Activated CD8-positive, alpha-beta memory T cell treated with anti-CD3 and anti-CD28 coated beads for 4 hours (primary cell): Measurements from ENCODE around the gene MRPL48.

ENCODE experiments used
- DNase-seq, 2 donors: peaks; one replicate each; pipeline ENCODE4 v3.0.0-alpha.2; 2020; ENCODE audit warnings: low read depth in 2 of 2

The MRPL48 gene

DNA sequence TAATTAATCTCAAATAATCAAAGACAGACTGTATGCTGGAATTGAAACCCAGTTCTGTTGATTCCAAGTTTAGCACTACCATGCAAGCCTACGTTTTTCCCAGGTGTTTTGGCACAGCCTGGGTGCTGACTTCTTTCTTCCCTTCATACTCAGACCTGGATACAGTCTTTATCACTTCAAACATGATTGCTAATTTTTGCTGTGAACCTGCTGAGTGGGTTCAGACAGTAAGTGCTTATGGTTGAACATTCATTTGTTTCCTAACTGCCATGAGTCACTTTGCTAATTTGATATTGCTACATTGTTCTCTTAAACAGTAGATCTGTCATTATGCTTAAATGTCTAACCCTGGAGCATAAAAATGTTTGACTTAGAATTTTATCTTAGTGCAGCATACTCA, 101.3 kb downstream of the MRPL48 start:
- DNase-seq: no peak

DNA sequence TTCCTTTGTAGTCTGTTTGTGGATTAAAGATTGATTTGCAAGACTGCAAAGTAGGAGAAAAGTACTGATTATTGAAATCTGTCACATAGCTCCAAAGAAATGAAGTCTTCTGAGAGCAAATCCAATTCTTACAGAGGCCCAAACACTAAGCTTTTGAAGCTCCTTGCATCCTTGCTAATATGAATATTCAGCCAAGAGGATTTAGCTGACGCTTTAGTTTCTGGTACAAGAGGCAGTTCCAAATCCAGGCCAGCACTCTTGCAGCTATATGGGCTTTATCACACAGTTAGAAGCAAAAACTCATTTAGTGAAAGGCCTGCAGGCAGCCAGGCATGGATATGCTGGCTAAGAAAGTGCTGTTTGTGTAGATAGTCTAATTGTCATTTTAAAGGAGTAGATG, 101.9 kb downstream of the MRPL48 start:
- no peak for DNase-seq

DNA sequence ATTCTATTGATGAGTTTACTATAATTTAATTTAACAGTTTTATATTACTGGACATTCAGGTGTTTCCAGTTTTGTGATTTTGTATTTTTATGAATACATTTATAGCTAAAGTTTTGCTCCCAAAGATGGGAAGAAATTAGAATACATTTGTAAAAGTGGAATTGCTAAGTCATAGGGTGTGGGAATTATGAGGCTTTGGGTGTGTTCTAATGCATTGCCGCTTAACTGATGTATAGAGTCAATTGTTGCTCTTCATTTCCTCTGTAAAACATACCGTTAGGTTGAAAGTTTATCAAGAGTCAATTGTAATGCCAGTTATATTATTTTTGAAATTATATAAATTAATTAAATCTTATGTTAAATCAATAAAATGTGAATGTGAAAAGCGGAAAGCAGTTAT, 105.4 kb downstream of the MRPL48 start:
- no peak for DNase-seq

DNA sequence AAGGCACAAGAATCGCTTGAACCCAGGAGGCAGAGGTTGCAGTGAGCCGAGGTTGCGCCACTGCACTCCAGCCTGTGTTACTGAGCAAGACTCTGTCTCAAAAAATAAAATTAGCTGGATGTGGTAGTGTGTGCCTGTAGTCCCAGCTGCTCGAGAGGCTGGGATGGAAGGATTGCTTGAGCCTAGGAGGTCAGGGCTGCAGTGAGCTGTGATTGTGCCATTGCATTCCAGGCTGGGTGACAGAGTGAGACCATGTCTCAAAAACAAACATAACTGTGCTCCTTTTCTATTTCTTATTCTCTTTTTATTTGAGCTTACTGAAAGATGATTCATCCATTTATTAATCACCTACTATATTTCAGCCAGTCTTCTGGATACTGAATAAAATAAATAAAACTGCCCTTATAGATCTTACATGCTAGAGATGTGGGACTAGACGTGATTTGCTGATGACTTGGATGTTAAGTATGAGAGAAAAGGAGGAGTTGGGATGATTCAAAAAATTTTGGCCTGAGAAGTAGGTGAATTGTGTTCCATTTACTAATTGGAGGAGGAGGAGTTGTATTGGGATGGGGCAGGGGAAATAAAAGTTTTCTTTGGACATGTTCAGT, 107.2 kb downstream of the MRPL48 start:
- no peak for DNase-seq

DNA sequence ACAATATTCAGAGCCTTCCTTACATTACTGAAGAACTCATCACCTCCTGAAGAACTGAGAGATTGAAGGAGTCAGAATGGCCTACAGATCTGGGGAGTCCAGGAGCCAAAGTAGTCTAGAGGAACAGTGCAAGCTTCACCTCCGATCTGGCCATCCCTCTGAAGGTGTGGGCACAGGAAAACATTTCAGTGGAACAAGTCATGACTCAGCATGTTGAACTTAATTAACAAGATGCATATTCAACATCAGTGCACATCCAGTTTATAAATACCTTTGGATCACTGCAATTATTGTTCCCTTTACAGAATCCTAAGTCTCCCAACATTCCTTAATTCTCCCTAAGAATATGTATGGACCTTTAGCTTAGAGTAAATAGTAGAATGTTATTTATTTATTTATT, 114.6 kb downstream of the MRPL48 start:
- no peak for DNase-seq

DNA sequence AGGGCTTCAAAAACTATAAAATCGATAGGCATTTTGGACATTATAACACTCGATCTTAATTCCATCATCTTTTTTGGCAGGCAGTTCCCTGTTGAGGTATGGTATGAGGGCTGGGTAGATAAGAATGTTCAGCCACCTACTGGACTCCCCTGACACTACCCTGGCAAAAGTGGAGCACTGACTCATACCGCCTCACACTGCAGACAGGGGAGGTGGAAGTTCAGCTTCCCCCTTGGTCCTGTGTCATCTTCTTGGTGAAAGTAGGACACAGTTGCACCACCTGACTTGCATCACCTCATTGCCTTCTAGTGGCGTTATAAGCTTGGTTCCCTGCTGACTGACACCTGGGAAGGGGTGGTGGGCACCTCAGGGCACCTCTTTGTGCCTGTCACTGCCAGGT, 119.5 kb downstream of the MRPL48 start:
- DNase-seq: no peak

DNA sequence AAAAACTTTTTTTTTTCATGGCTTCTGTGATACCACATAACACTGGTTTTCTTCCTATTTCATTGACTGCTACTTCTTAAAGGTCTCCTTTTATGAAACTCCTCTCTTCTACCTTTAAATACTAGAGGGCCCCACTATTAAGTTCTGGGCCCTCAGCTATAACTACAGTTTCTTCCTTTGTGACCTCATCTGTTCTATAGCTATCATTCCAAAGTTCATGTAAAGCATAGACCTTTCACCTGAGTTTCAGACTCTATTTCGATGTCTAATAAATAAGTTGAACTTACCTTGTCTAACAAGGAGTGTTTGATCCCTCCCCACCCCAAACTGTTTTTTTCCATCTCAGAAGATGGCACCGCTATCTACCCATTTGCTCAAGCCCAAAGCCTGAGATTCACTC, 124.4 kb downstream of the MRPL48 start:
- no peak for DNase-seq

DNA sequence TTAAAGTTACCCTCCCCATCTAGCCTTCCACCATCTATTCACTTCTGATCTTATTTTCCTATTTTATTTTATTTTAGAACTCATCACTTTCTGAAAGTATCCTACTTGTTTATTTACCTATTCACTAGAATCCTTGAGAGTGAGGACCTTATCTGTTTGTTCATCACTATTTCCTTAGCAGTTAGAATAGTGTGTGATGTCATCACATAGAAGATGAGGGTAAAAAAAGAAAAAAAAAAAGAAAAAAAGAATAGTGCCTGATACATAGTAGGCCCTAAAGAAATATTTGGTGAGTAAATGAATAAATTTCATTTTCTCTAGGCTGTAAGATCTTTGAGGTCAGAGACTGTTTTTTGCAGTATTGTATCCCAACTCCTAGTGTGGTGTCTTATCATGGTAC, 125.8 kb downstream of the MRPL48 start:
- no peak for DNase-seq

DNA sequence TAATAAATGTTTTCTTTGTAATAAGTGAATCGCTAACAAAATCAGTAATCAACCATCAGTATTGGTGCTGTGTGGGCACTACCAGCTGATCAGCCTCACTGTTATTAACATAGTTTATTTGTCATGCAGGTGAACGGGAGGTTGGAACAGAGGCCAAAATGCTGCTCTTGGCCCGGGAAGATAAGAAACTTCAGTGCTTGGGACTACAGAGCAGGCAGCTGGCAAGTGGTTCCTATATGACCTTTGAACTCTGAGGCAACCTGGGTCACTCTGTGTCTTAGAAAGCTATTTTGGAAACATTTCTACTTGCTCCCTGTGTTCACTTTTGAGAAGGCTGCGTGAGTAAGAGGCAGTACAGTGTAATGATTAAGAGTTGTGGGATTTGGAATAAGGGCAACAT, 126.6 kb downstream of the MRPL48 start:
- DNase-seq: no peak
